Mesothelial cell of epicardium (in vitro differentiated cells): Measurements from ENCODE around the gene PRKN. TPM values are rescaled to one million over a fixed set of nuclear protein-coding genes. Genes with fewer than 3 reads are reported as not detected.

Experiments used
- DNase-seq, 2 experiments: peaks; one replicate each; pipeline ENCODE4 v3.0.0; 2021; ENCODE audit warnings: low spot score in 2 of 2; ENCODE audit not compliant: unreplicated experiment in 2 of 2
- H3K27ac Mint-ChIP-seq: 2 replicates; pipeline ENCODE4 v1.8.0; 2021; ENCODE audit warnings: mixed read lengths
- H3K27me3 Mint-ChIP-seq: 2 replicates; pipeline ENCODE4 v1.8.0; 2021; ENCODE audit warnings: low read depth, mixed read lengths
- H3K36me3 Mint-ChIP-seq: 2 replicates; pipeline ENCODE4 v1.8.0; 2021; ENCODE audit warnings: mixed read lengths
- H3K4me1 Mint-ChIP-seq: 2 replicates; pipeline ENCODE4 v1.8.0; 2021; ENCODE audit warnings: mixed read lengths
- H3K4me3 Mint-ChIP-seq: 2 replicates; pipeline ENCODE4 v1.8.0; 2021; ENCODE audit warnings: mild to moderate bottlenecking, moderate library complexity, mixed read lengths
- H3K9me3 Mint-ChIP-seq: 2 replicates; pipeline ENCODE4 v1.8.0; 2021; ENCODE audit warnings: mixed read lengths
- total RNA-seq: library from RNA; stranded (reverse); gene quantifications from 3 replicates; pipeline ENCODE4 v1.2.1, GENCODE V29; 2021
- TF ChIP-seq, protein P1 (sequence below): fragments of 200-600 bp; sonication (generic); IDR thresholded peaks from one replicate; pipeline ENCODE4 v1.5.0; 2021; ENCODE audit warnings: antibody characterized with exemption; ENCODE audit not compliant: unreplicated experiment

Gene PRKN
- total RNA-seq, 1 donor from 2014 or later = 7.6 TPM

DNA sequence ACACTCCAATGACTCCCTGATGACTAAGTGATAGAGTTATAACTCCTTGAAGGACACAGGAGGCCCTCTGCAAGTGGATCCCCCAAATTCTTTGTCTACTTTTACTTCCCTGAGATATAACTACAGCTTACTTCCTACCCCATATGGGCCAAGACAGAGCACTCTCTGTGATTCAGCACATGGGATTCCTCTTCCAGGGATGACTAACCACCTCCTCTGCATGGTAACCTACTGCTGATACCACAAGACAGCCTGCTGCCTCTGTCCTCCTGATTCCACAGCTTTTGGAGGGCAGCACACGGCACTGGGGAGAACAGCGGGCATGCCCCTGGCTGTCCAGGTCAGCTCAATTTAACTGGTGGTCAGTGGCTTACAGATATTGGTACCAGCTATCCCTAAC lies 778.0 kb downstream of the PRKN start:
- Mint-ChIP-seq H3K4me3 (no peak overlapping the region), H3K27me3 (no peaks in the 10 kb centered on the region), H3K9me3 (peaks cover 8% of the 10 kb centered on the region), H3K4me1 (peaks cover 17% of the 10 kb centered on the region), H3K27ac (no peak overlapping the region), H3K36me3 (peaks cover 5% of the 10 kb centered on the region)
- TF ChIP-seq, protein P1, sequence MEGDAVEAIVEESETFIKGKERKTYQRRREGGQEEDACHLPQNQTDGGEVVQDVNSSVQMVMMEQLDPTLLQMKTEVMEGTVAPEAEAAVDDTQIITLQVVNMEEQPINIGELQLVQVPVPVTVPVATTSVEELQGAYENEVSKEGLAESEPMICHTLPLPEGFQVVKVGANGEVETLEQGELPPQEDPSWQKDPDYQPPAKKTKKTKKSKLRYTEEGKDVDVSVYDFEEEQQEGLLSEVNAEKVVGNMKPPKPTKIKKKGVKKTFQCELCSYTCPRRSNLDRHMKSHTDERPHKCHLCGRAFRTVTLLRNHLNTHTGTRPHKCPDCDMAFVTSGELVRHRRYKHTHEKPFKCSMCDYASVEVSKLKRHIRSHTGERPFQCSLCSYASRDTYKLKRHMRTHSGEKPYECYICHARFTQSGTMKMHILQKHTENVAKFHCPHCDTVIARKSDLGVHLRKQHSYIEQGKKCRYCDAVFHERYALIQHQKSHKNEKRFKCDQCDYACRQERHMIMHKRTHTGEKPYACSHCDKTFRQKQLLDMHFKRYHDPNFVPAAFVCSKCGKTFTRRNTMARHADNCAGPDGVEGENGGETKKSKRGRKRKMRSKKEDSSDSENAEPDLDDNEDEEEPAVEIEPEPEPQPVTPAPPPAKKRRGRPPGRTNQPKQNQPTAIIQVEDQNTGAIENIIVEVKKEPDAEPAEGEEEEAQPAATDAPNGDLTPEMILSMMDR = no peak
- DNase-seq = no peak

DNA sequence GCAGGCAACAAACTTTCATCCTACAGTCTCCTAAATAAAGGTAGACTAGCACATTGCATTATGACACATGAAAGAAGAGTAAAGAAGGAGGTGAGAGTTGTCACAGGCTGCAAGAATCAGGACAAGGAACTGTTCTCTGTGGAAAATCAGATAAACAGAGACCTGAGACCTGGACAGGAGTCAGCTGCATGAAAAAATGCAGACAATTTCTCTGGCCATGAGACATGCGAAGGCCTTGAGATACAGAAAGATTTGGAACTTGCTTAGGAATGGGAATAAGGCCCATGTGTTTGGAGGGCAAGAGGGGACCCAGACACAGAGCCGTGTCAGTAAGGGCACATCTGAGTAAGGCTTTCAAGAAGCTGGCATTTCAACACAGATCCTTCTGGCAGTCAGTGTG lies 779.1 kb downstream of the PRKN start:
- peaks cover 5% of the 10 kb centered on the region for H3K36me3 Mint-ChIP-seq
- no peak for DNase-seq
- peaks cover 8% of the 10 kb centered on the region for H3K9me3 Mint-ChIP-seq
- no peak overlapping the region for H3K4me3 Mint-ChIP-seq
- H3K27me3 Mint-ChIP-seq = no peaks in the 10 kb centered on the region
- no peak overlapping the region for H3K27ac Mint-ChIP-seq
- H3K4me1 Mint-ChIP-seq = peaks cover 21% of the 10 kb centered on the region
- TF ChIP-seq, protein P1 = no peak

DNA sequence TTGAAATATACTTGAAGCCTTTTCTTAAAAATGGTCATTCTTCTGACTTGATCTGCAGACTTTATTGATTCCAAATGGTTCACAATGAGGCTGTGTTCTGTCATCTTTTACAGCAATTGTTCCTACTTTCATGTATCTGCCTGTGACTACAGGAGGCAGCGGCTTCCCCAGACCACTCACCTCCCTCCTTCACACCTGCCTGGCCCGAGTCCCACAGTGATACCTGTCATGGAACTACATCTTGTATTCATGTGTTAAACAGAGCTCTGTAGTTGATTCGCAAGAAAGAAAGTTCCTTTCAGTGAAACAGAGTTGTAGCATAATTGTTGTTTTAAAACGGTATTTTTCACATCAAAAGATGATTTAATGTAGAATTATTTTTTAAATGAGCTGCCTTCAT lies 780.2 kb downstream of the PRKN start:
- Mint-ChIP-seq H3K9me3 (peaks cover 8% of the 10 kb centered on the region), H3K36me3 (peaks cover 5% of the 10 kb centered on the region), H3K27ac (no peak overlapping the region), H3K4me3 (no peak overlapping the region), H3K4me1 (peaks cover 21% of the 10 kb centered on the region), H3K27me3 (no peaks in the 10 kb centered on the region)
- TF ChIP-seq, protein P1 = no peak
- DNase-seq = no peak

DNA sequence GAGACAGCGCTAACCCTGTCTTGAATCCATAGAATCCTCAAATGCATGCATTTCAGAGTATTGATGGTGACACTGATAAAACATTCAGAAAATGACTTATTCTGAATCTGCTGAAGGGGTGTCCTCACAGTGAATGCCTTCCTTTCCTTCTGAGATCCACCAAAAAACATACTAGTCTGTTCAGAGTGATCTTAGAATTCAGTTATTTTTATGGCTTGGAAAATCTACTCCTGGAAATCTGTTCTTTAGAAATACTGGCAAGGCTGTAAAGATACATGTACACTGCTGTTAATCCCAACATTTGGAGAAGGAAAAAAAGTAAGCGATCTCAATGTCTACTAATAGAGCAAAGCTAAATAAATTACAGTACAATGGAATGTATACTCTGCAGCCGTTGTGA lies 781.1 kb downstream of the PRKN start:
- Mint-ChIP-seq H3K27ac (peak overlapping the region; percentile 69), H3K27me3 (no peaks in the 10 kb centered on the region), H3K9me3 (peaks cover 8% of the 10 kb centered on the region), H3K36me3 (peaks cover 5% of the 10 kb centered on the region), H3K4me1 (peaks cover 21% of the 10 kb centered on the region), H3K4me3 (no peak overlapping the region)
- TF ChIP-seq, protein P1 = no peak
- DNase-seq = no peak

DNA sequence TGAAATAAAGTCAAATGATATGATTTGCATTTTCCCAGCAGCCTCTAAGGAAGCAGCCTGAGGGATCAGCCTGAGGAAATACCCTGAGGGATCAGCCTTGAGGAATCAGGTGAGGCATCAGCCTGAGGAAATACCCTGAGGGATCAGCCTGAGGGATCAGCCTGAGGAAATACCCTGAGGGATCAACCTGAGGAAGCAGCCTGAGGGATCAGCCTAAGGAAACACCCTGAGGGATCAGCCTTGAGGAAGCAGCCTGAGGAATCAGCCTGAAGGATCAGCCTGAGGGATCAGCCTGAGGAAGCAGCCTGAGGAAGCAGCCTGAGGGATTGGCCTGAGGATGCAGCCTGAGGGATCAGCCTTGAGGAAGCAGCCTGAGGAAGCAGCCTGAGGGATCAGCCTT lies 784.0 kb downstream of the PRKN start:
- no peak for DNase-seq
- H3K4me1 Mint-ChIP-seq = peaks cover 19% of the 10 kb centered on the region
- H3K9me3 Mint-ChIP-seq = no peaks in the 10 kb centered on the region
- TF ChIP-seq, protein P1 = no peak
- H3K27me3 Mint-ChIP-seq = no peaks in the 10 kb centered on the region
- no peak overlapping the region for H3K27ac Mint-ChIP-seq
- H3K4me3 Mint-ChIP-seq = no peak overlapping the region
- H3K36me3 Mint-ChIP-seq = no peaks in the 10 kb centered on the region

DNA sequence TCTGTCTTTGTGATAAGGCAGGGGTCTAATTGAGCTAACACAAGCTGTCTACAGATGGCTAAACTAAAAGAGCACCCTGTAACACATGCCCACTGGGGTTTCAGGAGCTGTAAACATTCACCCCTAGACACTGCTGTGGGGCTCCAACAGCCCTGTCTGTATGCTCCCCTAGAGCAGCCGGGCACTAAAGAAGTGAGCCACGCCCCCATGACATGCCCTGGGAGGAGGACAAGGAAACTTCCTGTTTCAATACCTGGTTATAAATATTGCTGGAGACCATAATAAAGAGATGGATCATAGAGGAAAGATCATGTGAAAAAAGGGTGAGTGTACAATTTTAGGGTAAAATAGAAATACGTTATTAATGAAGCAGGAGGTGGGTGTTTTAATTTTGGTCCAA lies 786.0 kb downstream of the PRKN start:
- H3K27me3 Mint-ChIP-seq = no peaks in the 10 kb centered on the region
- H3K4me3 Mint-ChIP-seq = no peak overlapping the region
- H3K27ac Mint-ChIP-seq = no peak overlapping the region
- peaks cover 17% of the 10 kb centered on the region for H3K4me1 Mint-ChIP-seq
- TF ChIP-seq, protein P1 = no peak
- H3K36me3 Mint-ChIP-seq = no peaks in the 10 kb centered on the region
- DNase-seq = no peak
- peaks cover 3% of the 10 kb centered on the region for H3K9me3 Mint-ChIP-seq
